Left forelimb (tissue), 1 donor: Measurements from ENCODE around the gene DTX4.

Experiments
- DNase-seq: peaks from one replicate; pipeline ENCODE4 v3.0.0-alpha.2; 2018; ENCODE audit warnings: low spot score

Gene DTX4

DNA sequence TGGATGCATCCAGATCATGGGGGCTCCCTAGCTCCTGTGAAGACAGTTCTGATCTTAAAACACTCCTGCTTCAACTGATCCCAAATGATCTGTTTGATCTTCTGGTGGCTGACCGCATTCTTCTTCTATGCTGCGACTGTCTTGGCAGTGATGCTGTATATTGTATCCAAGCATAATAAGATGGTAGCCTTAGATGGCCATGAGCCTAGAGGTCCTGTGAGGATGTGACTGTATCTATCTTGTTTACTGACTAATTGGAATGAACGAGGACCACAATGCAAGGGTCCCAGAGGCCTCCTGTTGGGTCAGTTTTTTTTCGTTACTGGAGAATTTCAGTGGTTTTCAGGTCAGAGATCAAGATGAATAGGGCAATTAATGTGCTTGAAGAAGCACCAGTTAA lies 47.9 kb downstream of the DTX4 start:
- DNase-seq, result no peak

DNA sequence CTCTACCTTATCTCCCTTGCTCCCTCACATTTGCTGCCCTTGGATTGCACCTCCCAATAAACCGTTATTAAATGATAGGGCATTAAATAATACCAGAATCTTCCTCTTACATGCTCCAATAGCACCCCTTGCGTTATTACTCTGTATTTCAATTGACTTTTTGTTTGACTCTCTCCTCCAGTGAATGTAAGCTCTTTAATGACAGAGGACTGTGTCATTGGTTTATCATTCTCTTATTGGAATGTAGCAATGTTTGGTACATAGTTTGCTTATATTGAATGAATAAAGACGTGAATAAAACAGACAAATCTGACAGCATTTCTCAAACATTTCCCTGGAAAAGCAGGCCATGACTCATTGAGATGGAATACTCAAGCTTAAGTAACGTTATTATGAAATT lies 49.5 kb downstream of the DTX4 start:
- no peak for DNase-seq

DNA sequence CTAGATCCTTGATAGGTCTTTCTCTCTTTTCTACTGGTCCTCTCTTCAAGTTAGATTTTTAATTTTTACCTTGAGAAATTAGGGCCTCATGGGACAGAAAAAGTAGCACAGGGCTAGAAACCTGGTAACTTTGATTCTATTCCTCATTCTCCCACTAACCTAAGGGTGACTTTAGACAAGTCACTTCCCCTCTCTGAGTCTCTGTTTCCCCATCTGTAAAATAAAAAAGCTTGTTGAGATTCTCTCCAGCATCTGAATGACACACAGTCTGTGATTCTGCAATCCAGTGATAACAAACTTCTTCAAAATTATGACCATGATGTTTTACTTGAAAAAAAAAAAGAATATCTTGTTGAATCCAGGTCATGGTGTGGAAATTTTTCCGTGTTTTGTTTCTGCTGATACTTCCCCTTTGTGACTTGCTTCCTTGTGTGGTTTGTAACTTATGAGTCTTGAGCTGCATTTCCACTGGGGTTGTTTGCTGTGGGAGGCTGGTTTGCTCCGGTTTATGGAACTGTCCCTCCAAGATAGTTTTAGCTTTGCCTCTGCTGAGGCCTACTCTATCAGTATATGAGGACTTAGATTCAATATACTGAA lies 50.6 kb downstream of the DTX4 start:
- no peak for DNase-seq

DNA sequence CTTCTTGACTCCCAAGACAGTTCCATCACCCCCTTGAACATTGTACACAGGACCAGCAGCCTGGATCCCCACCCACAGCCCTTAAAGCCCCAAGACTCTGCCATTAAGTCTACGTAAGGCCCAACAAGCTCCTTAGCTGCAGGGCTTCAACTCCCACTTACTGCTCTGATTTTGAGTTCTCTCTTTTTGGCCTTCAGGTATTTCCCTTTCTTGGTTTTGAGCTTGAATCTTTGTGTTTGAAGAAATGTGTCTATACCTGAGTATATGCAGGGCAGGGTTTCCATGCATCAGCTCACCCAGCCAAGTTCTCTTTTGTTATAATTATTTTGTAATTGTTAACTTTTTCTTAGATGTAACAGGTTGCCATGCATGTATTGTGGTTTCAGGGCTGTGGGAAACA lies 51.2 kb downstream of the DTX4 start:
- DNase-seq, result no peak

DNA sequence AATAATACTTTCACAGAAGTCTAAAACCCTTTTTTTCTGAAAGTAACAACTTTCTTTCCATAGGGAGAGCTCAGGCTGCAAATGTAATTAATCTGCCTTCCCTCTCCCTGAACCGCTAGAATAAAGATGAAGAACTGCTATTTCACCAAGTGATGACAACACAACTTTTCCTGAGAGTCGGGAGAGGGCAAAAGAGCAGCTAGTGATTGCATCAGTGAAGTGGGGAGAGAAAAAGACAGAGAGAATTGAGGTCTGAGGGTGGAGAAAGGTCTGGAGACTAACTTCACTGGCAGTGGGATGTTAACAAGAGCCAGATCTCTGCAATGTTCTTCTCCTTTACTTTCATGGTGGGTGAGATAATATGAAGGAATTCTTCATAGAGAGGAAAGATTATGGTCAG lies 51.7 kb downstream of the DTX4 start:
- no peak for DNase-seq

DNA sequence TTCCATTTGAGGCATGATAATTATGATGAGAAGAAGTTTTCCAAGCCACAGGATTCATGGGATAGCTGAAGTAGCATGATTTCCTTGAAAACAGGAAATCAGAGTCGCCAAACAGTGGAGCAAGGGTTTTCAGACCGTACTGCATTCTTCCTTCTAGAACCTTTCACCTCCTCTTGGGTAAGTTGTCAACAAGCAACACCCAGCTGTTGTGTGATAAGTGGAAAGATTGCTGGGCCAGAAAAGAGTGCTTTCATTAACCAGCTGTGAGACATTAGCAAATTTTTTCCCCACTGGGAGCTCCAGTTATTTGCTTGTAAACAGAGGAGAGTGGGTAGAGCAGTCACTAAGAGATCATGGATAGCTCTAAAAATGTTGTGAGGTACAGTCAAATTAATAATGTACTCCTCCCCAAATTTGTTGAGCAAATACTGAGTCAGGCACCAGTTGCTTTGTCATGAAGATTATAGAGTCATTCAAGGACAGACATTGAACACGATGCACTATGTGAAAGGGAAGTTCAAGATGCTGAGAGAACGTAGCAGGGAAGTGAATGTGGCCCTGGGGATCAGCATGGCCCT lies 52.5 kb downstream of the DTX4 start:
- DNase-seq, result no peak

DNA sequence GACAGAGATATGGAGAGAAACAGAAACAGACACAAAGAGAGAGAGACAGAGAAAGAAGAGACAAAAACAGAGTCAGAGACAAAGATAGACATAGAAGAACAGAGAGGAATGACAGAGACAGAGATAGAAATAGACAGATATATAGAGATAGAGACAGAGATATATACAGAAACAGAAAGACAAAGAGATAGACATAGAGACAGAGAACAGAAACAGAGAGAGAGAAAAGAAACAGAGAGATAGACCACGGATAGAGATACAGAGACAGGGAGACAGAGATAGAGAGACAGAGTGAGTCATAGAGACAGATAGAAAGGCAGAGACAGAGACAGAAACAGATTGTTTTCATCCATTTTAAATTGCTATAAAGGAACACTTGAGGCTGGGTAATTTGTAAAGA lies 53.1 kb downstream of the DTX4 start:
- DNase-seq, result no peak

DNA sequence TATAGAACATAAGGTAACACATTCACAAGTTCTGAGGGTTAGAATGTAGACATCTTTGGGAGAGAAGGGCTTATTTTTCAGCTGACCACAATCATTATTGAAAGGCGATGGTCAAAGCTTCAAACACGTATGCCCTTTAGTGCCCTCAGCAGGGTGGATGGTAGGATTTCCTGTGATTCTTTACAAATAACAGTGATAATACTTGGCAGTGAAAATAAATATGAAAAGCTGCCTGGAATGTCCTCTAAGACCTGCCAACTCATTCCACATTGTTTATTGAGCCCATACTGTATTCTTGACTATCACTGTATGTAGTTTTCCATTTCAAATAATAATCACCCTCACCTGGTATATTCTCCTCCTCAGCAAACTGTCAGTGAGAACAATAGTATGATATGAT lies 54.5 kb downstream of the DTX4 start:
- no peak for DNase-seq

DNA sequence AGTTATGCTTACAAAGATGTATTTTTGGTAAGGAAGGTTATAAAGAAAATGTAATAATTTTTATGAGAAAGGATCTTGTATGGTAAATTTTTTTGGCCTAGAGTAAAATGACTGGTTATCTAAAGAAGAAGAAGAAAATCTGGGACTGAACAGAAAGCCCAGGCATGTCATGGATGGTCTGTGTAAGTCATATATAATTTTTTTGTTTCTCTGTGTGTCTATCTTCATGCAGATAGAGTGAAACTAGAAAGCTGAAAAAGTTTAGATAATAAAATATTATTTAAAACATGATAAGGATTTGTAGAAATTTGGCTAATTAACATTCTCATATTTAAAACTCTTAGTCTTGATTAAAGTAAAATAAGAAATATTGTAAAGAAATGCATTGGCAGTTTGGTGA lies 68.4 kb downstream of the DTX4 start:
- DNase-seq, result no peak

DNA sequence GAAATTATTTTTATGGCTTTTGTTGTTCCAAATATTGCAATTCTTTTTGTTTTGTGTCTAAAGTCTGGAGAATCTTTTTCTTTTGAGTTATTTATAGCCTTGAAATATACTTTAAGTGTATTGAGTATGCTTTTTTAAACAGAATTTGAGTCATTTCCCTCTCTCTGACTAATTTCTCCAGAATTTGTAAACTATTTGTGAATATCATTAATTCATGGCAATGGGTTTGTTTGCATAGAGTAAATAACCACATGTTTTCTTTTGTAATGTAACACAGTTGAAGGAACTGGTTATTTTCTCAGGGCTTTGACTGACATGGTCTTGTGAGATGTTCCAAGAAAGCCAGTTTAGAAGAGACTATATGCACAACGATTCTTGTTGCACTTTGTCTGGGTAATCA lies 71.7 kb downstream of the DTX4 start:
- DNase-seq, result no peak

DNA sequence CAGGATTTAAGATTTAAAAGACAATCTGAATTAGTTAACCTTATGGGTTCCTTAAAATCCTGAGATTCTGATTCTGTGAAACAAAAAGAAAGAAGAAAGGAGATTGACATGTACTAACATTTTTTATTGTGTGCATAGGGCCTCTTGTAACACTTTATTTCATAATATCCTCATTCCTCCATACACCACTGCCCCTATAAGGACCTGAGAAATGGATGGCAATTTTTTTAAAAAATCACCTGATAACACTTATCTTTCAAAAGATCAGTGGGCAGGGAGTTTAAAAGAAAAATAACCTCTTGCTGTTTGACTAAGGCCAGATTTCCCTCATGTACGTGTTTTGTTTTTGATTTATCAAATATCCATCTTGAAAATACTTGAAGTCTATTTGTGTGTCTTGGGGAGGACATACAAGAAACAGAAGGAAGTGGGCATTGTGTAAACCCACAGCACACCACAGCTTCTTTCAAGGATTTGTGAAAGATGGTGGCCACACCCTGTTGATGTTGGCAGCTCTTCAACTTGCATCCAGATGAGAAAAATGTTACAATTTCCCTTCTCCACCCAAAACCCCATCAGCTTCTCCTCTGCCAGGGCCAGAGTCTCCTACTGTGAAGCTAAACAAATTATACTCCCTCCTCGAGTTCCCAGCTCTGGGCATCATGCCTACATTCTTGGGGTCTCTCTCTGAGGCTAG lies 75.7 kb downstream of the DTX4 start:
- DNase-seq, result no peak

DNA sequence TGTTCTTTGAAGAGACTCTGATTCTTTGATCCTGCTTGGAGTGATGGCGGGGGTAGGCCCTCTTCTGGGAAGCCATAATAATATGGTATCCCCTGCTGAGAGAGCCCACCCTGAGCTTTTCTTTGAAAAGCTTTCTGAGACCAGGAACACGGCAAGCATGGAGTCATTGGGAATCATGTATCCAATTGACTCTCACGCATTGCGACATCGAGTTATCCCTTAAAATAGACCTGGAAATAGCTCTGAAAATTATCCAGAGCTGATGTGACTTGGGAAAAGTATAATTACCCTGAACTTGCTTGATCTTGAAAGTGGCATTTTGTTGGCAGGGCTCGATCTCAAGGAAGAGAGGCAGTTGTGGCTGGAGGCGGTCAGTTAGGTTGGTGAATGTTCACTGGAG lies 77.6 kb downstream of the DTX4 start:
- no peak for DNase-seq

DNA sequence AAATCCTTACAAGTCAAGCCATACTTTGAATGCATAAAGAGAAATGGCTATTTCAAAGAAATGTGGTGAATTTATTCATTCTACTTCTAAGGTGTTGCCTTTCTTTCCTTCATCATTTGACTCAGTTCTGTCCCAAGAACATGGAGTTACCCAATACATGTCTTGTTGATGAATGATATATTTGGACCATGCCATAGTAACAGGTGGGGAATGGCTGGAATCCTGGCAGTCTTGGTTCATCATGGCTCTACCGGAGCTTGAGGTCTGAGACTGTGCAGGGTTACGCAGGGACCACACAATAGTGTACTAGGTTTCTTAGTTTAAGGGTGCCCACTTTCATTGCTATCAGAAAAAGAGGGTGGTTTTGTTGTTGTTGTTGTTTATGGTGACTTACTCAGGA lies 81.1 kb downstream of the DTX4 start:
- DNase-seq, result no peak

DNA sequence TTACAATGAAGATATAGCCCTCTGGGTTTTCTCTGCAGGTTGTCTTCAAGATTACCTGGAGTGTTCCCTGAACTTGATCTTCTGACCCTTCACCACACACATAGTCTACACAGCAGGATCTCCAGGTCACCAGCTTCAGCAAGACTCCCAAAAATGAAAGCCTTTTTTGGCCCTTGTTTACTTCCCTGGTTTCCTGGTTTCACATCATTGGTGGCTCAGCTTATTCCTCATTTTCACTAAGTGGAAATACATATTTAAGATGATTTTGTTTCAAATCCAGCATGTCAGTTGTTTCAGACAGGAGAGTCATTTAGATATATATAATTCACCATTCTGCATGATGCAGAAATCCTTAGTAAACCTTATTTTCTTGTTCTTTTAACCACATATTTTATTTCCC lies 82.4 kb downstream of the DTX4 start:
- no peak for DNase-seq

DNA sequence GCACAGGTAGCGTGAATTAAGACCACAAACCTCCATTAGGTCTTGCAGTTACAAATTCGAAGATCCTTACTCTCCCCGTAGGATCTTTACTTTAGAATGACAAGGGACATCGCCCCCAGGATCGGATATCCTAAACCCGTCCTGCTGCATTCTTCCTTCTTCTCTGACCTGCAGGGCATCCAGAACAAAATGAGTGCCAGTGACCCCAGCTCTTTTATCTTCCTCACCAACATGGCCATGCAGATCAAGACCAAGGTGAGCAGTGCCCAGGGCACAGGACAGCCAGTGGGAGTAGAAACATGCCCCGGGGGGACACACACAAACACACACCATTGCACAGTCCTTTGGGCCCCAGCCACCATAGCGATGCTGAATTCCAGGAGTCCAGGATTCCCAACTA lies 83.3 kb downstream of the DTX4 start:
- DNase-seq, result no peak
